ENCODE measurements around the gene TBCB.

The TBCB gene

GRCh38 chr19:36114721-36115452 lies 381 bp upstream of the TBCB start, which contains the start of gene POLR2I:
Gene POLR2I, minus strand, starts transcription at chr19:36114875. Its CDS starts 19 bp downstream, at chr19:36114856.
- peak; percentile 99 for DNase-seq (ENCODE audit: low read depth)
- peak within 1 kb of the TSS; percentile 99 for H3K4me3 ChIP-seq (ENCODE audit: low read depth, low read length)
- TF ChIP-seq, protein P1, sequence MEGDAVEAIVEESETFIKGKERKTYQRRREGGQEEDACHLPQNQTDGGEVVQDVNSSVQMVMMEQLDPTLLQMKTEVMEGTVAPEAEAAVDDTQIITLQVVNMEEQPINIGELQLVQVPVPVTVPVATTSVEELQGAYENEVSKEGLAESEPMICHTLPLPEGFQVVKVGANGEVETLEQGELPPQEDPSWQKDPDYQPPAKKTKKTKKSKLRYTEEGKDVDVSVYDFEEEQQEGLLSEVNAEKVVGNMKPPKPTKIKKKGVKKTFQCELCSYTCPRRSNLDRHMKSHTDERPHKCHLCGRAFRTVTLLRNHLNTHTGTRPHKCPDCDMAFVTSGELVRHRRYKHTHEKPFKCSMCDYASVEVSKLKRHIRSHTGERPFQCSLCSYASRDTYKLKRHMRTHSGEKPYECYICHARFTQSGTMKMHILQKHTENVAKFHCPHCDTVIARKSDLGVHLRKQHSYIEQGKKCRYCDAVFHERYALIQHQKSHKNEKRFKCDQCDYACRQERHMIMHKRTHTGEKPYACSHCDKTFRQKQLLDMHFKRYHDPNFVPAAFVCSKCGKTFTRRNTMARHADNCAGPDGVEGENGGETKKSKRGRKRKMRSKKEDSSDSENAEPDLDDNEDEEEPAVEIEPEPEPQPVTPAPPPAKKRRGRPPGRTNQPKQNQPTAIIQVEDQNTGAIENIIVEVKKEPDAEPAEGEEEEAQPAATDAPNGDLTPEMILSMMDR (IDR thresholded peaks at IDR 0.05; ENCODE audit: control insufficient read depth, extremely low read depth, insufficient read depth), result no peak

DNA sequence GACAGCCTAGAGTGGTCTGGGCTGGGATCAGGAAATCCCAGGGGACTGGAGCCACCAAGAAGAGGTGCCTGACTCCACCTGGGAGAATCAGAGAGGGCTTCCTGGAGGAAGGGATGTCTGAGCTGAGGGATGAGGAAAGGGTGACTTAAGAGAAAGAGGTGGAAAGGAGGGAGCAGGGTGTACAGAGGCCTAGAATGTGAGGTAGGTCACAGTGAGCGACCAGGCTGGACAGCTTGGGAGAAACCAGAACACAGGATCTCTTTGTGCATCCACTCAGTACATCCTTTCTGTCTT lies 1.0 kb downstream of the TBCB start:
- H3K4me3 ChIP-seq (ENCODE audit: low read depth, low read length), result peak overlapping the region; percentile 99
- TF ChIP-seq, protein P1 (IDR thresholded peaks at IDR 0.05; ENCODE audit: control insufficient read depth, extremely low read depth, insufficient read depth), result no peak
- DNase-seq (ENCODE audit: low read depth), result no peak

DNA sequence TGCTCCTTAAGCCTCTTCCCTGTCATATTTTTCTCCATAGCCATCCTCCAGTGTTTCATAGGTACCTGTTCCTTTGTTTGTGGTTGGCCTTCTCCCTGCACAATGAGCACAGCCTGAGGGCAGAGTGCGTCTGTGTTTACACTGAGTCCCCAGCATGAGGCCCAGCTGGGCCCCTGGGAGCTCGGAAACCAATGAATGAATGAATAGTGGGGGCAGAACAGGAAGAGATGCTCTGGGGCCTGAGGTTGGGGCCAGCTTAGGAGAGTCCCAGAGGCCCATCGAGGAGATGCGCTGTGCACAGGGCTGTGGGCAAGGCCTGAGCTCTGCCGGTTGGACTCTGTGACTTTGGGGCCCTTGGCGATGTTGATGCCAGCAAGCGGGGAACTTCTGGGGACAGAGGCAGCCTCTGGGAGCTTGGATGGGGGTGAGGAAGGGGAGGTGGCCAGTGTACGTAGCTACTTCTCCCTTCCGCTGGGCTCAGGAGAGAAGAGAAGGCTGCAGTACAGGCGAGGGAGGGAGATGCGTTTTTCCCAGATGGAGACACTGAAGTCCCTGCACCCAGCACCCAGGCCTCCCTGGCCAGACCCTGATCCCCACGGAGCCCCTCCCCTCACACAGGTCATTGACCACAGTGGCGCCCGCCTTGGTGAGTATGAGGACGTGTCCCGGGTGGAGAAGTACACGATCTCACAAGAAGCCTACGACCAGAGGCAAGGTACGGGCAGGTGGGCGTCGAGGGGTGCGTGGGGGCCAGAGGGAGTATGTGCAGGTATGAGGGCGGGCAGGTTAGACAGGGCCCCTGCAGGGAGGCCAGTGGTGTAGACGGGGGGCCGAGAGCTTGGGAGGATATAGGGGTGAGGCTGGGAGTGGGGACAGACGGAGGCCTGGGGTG lies 5.1 kb downstream of the TBCB start:
- TF ChIP-seq, protein P1 (IDR thresholded peaks at IDR 0.05; ENCODE audit: control insufficient read depth, extremely low read depth, insufficient read depth), result no peak
- DNase-seq (ENCODE audit: low read depth), result no peak
- H3K4me3 ChIP-seq (ENCODE audit: low read depth, low read length), result no peak overlapping the region

- no peak overlapping the region for H3K4me3 ChIP-seq (ENCODE audit: low read depth, low read length)
- no peak for DNase-seq (ENCODE audit: low read depth)
- TF ChIP-seq, protein P1 (IDR thresholded peaks at IDR 0.05; ENCODE audit: control insufficient read depth, extremely low read depth, insufficient read depth), result no peak
Measured at GRCh38 chr19:36120984-36121358, 5.7 kb downstream of the TBCB start.

DNA sequence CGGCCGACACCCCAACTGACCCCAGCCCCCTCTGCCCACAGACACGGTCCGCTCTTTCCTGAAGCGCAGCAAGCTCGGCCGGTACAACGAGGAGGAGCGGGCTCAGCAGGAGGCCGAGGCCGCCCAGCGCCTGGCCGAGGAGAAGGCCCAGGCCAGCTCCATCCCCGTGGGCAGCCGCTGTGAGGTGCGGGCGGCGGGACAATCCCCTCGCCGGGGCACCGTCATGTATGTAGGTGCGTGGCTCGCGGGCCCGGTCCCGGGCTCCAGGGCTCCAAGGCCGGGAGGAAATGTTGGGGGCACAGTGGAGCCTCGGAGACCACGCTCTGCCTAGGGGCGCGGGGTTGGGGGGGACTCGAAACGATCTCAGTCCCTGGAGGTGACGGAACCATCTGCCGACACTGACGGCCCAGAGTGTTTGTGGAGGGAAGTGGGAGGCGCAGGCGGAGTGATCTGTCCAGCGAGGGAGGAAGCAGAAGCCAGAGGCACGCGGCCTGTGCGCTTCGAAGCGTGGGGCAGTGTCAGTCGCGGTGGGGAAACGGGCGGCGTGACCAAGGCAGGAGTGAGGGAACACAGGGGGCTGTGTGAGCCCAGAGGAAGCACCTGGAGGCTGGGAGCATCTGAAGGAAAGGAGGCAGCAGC lies 6.3 kb downstream of the TBCB start:
- no peak overlapping the region for H3K4me3 ChIP-seq (ENCODE audit: low read depth, low read length)
- TF ChIP-seq, protein P1 (IDR thresholded peaks at IDR 0.05; ENCODE audit: control insufficient read depth, extremely low read depth, insufficient read depth), result no peak

GRCh38 chr19:36125557-36125956 lies 10.3 kb downstream of the TBCB start:
- no peak overlapping the region for H3K4me3 ChIP-seq (ENCODE audit: low read depth, low read length)
- TF ChIP-seq, protein P1 (IDR thresholded peaks at IDR 0.05; ENCODE audit: control insufficient read depth, extremely low read depth, insufficient read depth), result no peak
- DNase-seq (ENCODE audit: low read depth), result no peak

More for the DNA sequence above, 6.3 kb downstream of the TBCB start:
- no peak for DNase-seq (ENCODE audit: low read depth)

Data from LNCaP clone FGC (cell line).